LoVo (cell line): ENCODE data around the gene OTOGL.
"Not testable (repeated sequence)": the region's sequence is repeated elsewhere in the genome, so short reads cannot be mapped to it uniquely, and the experiment has no call there.

Experiments
- DNase-seq: peaks from one replicate; pipeline ENCODE4 v3.0.0-alpha.2; 2016; ENCODE audit warnings: low spot score

OTOGL gene

DNA sequence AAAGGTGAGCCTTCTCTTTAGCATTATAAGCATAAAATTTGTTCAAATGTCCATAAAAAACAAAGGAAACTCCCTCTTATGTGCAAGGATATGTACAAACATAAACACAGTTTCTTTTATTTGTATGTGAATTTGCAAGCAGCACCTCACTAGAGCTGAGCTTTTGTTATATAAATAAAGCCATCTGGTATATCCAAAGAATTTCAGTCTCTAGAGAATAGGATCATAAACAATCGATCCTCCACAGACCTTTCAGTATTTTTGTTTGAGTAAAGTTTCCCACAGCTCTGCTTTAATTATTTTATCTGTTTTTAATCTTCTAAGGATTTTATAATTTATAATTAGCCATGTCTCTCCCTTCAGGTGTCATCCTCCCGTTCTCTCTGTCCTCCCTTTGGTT is 89.2 kb downstream of the OTOGL start:
- DNase-seq = no peak

GRCh38 chr12:80189241-80189640 is 89.9 kb downstream of the OTOGL start:
- no peak for DNase-seq

DNA sequence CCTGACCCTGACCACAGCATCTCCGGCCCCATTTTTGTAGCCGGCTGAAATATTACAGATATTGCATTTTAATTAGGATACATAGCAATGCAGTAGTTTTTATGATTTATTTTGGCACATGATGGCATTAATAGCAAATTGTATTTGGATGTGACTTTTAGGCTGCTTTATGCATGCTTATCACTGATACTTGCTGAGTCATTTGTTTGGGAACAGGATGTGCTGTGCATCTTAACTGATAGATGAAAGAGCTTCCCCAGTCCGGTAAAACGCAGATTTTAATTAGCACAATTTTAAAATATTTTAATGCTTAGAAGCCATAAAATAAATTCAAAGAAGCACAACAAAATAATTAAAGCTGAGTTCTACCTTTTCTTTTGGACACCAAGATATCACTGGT is 90.7 kb downstream of the OTOGL start:
- DNase-seq = no peak

- no peak for DNase-seq
Measured at GRCh38 chr12:80192087-80192486, 92.8 kb downstream of the OTOGL start.

DNA sequence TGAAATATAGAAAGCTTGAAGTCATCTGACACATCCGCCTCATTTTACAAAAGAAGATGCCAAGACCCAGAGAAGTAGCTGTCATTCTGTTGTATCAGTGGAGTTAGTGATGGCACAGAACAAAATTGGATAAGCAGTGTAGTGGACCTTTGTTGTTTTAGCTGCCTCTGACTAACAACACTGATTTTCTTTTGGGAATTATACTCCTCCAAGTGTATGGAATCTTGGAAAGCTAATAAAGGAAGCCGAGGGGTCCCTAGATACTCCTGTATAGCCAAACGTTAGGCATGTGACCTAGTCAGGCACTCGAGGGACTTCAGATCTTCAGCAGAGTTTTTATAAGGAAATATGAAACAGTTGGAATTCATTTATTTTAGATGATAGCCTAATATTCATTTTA is 94.5 kb downstream of the OTOGL start:
- DNase-seq = no peak

DNA sequence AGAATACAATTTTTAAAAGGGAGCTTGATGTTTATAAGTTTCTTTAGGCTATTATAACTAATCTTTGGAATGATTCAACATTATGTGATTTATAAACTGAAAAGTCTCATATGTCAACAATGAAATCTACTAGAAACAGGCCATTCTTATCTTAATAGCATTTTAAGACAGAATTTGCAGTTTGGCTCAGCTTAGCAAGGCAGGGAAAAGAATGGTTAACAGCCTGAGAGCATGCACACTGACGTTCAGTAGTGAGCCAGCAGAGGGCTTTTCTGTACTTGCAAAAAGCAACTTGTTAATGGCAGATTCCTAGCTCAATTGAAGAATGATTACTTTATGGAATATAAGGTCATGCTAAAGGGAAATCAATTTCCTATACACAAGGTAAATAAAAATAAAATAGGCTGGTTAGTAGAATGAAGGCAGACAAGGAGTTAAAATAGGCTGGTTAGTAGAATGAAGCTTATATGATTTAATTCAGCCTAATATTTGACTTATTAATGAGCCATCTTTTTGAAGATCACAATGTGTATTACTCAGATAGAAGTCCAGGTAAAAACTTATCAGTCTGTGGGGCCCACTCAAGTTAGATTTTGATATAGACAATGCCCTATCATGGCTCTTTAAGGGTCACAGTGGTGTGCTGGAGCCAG is 95.9 kb downstream of the OTOGL start:
- peak; percentile 26 for DNase-seq

DNA sequence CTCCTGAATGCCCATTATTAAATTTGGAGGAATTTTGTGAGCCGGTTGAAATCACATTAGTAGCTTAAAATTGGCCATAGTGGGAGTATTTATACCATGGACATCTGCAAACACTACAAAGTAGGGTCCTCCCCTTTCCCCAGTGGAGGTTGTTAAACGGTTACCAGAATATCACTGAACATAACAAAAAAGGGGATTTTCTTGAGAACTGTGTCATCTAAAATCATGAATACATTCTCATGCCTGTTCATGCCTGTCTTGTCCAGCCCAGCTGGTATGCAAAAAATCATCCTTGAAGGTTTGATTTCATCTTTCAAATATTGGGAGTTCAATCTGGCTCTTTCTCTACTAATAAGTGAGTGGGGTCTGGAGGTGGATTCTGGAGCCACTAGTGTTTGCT is 96.4 kb downstream of the OTOGL start:
- DNase-seq = no peak

GRCh38 chr12:80196419-80196818 is 97.1 kb downstream of the OTOGL start:
- DNase-seq = no peak

DNA sequence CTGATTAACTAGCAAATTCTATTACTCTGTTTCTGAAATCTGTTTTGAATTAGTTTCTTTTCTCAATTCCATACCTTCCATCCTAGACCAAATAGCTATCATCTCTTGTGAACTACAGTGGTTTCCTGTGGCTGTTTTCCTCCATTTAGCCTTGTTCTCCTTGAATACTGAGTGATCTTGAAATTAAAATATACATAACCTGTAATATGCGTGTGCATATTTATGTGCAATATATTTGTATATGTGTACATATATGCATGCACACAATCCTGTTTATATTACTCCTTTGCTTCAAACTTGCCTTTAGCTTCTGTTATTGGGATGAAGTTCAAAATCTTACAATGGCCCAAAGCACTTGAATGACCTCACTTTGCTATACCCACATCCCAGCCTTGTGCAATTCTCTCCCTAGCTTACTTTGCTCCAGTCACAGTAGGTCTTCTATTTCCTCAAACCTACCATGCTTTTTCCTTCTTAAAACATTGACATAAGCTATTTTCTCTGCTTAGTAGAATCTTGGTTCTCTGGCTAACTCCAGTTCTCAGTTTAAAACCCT is 99.5 kb downstream of the OTOGL start:
- DNase-seq = no peak

DNA sequence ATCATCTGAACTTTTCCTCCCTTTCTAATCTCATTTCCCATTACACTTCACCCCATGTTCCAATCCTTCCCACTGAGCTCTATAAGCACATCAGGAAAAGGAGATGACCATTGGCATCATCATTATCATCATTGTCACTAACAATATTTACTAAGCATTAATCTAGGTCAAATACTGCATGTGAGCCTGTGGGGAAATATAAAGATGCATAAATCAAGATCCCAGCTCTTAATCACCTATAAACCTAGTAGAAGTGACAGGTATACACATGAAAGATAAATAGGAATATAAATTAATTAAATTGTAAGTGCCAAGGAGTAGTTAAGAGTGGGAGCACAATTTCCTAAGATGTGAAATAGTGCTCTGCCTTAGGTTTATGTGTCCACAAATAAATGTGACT is 100.6 kb downstream of the OTOGL start:
- no peak for DNase-seq

DNA sequence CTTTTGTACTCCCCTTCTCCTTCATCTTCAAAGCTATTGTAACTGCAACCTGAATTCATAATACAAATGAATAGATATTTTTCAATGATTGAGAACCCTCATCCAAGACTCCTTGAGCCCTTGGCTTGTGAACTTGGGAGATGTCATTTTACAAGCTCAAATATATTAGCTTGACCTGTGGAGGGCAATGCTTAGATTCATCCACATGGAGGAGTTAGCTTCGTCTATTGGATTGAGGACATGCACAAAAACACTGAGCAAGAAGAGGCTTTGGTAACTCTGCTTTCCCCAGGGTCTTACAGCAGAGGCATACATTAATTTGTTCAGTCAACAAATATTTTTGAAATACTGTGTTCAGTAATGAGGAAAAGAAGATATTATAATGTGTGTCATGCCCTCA is 101.1 kb downstream of the OTOGL start:
- no peak for DNase-seq

- no peak for DNase-seq
Measured at GRCh38 chr12:80201908-80202307, 102.6 kb downstream of the OTOGL start.

DNA sequence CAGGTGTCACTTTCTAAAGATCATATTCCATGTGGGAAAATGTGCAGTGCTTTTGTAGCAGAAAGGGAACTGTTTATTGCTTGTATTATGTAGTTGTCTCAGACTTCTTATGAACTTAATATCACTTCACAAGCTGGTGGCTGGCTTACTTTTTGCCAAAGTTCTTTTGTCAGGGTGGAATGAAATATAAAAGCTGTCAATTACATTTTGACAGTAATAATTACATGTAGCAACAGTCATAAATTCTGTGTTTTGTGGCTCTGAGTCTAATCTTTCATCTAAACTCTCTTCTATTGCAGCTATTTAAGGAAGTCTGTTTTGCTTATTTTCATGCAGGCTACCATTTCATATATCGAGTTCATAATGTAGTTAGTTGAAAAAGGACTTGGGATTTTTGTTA is 106.6 kb downstream of the OTOGL start:
- DNase-seq = no peak

GRCh38 chr12:80208071-80208470 is 108.7 kb downstream of the OTOGL start:
- no peak for DNase-seq

- no peak for DNase-seq
Measured at GRCh38 chr12:80211671-80212070, 112.3 kb downstream of the OTOGL start.

DNA sequence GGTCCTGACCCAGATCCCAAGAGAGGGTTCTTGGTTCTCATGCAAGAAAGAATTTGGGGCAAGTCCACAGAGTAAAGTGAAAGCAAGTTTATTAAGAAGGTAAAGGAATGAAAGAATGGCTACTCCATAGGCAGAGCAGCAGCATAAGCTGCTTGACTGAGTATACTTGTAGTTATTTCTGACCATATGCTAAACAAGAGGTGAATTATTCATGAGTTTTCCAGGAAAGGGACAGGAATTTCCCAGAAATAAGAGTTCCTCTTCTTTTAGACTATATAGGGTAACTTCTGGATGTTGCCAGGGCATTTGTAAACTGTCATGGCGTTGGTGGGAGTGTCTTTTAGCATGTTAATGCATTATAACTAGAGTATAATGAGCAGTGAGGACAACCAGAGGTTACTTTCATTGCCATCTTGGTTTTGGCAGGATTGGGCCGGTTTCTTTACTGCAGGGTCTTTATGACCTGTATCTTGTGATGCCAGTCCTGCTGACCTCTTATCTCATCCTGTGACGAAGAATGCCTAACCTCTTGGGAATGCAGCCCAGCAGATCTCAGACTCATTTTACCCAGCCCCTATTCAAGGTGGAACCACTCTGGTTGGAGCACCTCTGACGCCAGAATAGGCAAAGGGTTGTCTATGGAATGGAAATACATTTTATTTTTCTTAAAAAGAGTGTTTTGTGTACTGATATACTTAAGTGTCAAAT is 113.8 kb downstream of the OTOGL start:
- no peak for DNase-seq

DNA sequence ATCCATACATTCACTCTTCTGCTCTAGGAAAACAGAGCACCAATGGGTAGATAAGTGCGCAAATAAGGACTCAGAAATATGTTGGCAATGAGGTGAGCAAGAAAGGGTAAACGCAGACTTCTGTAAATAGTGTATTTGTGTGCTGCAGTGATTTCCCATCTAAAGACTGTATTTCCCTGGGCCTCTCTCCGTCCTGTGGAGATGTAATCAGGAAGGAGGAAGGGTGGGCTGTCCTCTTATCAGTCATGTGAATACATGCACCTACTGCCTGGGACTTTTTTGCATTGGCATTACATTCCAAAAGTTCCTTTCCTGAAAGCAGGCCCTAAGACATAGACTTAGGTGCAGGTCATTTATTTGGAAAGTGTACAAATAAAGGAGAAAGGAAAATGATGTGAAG is 114.5 kb downstream of the OTOGL start:
- no peak for DNase-seq

GRCh38 chr12:80217011-80217535 is 117.7 kb downstream of the OTOGL start:
- no peak for DNase-seq

- peak; percentile 48 for DNase-seq
Measured at GRCh38 chr12:80218925-80219324, 119.6 kb downstream of the OTOGL start.

DNA sequence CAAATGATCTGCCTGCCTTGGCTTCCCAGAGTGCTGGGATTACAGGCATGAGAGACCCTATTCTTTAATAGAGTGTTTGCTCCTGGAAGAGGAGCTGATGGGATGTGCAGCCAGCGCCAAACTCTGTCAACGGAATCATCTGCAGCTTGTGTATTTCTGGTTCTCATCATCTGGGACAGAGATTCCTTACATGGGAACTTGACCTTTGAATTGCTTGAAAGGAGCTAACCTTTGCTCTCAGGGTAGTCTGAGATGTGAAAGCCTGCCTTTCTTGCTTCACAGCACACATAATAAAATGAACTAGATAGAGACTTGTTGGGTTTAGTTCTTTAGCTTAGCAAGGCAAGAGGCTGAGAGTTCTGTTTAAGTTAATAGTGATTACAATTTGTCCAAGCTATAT is 120.0 kb downstream of the OTOGL start:
- peak; percentile 12 for DNase-seq

DNA sequence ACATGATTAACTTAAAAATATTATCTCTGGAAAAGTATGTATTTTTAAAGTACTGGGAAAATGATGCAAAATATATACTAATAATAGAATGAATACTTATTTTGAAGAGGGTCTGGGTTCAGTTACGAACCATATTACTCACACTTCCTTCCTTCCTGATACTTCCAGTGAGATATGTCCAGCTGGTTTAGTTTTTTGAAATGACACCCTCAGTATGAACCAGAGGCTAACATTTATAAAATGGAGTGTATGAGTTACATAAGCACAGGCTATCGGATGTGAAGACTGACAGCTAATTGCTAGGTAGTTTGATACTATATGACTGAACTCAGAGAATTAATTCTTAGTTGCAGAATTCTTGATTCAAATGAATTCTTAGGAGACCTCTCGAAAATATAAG is 122.9 kb downstream of the OTOGL start:
- DNase-seq = no peak

DNA sequence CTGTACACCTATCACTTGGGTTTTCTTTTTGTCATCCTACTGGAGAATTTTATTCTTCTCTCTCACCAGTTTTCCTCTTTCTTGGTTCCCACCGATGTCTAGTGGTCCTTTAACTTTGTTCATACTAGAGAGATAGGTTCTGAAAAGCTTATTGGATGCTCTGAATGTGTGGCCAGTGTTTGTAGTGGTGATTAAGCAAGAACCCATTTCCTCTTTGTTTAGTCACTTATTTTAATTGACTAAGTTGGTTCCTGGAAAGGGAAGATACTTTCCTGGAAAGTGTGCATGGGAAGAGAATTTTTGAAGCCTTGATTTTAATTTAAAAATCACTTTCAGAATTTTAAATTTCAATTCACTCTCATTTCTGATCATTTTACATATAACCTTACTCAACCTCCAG is 127.2 kb downstream of the OTOGL start:
- no peak for DNase-seq

- DNase-seq = not testable (repeated sequence)
Measured at GRCh38 chr12:80227904-80228303, 128.6 kb downstream of the OTOGL start.

- no peak for DNase-seq
Measured at GRCh38 chr12:80230068-80230467, 130.7 kb downstream of the OTOGL start.
